ENCODE data around the gene USF2. TPM values are rescaled to one million over a fixed set of nuclear protein-coding genes. Genes with fewer than 3 reads are reported as not detected.

USF2 gene, protein sequence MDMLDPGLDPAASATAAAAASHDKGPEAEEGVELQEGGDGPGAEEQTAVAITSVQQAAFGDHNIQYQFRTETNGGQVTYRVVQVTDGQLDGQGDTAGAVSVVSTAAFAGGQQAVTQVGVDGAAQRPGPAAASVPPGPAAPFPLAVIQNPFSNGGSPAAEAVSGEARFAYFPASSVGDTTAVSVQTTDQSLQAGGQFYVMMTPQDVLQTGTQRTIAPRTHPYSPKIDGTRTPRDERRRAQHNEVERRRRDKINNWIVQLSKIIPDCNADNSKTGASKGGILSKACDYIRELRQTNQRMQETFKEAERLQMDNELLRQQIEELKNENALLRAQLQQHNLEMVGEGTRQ
- 113 to 154 TPM (median 150 TPM) in 5 replicates for total RNA-seq (2022; extraction: Qiagen RNA extraction; ENCODE audit: low read depth)

DNA sequence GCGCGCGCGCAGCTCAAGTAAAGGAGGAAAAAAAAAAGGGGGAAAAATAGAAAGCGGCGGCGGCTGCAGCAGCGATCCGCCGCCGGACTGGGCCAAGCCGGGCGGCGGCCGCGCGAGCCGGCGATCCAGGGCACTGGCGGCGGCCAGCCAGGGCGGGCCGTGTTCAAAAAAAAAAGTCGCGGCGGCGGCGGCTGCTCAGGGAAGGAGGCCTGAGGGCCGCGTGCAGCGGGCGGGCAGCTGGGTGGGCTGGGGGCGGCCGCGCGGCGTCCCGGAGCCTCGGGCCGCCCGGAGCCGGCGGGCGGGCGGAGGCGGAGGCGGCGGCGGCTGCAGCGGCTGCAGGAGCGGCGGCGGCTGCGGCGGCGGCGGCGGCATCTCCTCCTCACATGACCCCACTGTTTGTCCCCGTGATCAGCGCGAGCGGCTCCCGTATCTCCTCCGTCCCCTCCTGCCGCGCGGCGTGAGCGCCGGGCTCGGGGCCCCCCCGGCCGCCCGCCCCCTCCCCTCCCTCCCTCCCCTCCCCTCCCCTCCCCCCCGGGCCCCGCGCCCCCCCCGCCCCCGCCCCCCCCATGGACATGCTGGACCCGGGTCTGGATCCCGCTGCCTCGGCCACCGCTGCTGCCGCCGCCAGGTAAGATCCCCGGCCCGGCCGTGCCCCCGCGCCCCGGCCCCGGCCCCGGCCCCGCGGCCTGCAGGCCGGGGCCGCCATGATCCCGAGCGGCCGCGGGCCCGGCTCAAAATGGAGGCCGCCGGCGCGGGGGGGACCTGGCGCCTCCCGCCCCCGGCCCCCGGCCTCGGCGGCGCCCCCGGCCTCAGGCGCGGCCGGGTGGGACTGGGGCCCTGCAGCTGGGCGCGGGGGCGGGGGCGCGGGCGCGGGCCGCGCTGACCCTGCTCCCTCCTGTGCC lies at the start of gene USF2:
Gene USF2 (plus strand): TSS at position 427 of the 902 bp plus-strand sequence. CDS start 140 bp downstream, at position 567.

DNA sequence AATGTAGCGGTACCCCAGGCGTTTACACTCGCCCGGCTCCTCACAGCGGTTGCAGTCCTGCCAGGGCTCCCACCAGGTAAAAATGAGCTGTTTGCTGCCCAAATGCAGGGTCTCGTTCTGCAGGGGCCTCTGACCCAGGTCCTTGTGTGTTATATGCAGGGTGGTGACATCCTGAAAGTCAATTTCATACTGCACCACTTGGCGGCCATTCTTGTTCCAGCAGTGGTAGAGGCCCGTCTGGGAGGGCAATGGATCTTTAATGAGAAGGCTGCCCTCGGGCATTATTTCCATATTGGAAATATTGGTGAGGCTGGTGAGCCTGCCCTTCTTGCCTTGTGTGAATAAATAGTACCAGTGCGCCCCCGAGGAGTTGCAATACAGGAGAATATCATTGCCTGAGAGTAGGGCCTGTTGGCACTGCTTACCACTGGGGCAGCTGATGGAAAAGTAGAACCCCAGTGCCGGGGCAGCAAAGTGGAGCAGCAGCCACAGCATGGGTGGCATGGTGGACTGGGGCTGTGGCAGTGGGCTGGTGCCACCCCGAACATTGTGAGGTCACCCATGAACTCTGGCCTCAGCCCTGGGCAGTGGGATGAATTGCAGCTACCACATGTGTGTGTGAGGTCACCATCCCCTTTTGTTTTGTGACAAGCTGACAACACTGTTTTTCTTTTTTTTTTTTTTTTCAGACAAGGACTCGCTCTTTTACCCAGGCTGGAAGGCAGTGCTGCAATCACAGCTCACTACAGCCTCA lies 40.4 kb upstream of the USF2 start, which contains the start of gene FAM187B:
Gene FAM187B (minus strand): TSS at position 563 of the 754 bp plus-strand sequence. CDS start 59 bp downstream, at position 504.

DNA sequence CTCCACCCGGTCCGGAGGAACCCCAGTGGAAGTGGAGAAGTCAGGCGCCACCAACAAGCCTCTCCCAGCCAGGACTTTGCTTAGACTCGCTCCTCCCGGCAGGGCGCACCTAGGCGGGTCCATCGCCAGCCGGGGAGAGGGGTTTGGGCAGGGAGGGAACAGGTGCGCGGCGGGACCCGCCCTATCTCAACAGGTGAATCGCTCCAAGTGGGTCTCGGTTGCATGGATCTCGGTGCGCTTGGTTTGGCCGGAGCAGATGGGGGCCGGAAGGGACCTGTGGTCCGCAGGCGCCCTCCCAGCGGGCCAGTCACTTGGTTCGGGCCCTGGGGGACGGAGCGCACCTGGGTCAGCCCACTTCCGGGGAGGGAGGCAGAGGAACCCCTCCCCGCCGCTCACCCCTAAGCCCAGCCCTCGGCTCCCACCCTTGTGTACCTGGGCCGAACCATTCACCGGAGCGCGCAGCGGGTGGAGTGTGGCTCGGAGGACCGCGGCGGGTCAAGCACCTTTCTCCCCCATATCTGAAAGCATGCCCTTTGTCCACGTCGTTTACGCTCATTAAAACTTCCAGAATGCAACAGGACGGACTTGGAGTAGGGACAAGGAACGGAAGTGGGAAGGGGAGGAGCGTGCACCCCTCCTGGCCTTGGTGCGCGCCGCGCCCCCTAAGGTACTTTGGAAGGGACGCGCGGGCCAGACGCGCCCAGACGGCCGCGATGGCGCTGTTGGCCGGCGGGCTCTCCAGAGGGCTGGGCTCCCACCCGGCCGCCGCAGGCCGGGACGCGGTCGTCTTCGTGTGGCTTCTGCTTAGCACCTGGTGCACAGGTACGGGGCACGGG lies 20.2 kb upstream of the USF2 start, which contains the start of gene LSR:
Gene LSR (plus strand): TSS at position 693 of the 836 bp plus-strand sequence. CDS start 21 bp downstream, at position 714.

DNA sequence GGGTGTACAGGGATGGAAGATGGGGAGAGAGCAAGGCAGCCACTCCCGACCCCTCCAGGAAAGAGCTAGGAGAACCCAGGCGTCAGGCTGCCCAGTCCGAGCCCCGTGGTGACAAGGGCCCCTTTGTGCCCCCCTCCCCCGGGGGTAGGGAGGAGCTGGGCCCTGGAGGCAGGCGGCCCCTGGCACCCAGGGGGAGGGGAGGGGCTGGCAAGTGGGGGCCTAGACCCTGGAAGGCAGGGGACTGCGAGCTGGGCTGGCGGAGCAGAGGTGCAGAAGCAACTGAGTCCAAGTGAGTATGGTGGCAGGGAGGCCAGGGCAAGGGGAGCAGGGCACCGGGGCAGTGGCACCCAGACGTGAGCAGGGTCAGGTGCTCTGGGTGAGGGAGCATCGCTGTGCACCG lies 23.2 kb downstream of the USF2 start, which contains the start of gene MAG:
Gene MAG (plus strand): TSS at position 246 of the 400 bp plus-strand sequence. CDS start 3,248 bp downstream, outside the sequence.

DNA sequence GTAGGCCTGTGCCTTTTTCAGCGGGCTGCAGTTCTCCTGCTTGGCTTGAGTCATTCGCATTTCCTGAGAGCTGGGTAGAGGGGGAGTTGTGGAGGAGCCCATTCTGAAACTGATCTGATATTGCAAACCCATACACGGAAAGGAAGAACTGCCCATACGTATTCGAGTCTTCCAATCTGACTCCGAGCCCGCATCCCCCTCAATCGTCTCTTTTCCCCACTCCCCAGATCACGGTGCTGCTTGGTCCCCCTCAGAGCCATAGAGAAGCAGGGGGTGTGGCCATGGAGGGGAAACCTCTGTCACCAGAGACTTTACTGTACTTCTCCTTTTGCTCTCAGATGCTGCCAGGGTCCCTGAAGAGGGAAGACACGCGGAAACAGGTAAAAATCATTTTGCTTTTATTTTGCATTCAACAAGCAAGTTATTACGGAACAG lies 60.1 kb downstream of the USF2 start, which contains the start of gene CD22:
Gene CD22 (plus strand): TSS at position 337 of the 435 bp plus-strand sequence. CDS start 2,854 bp downstream, outside the sequence.

Other genes starting within 250 kb of the USF2 start
- gene SCN1B, start 238.5 kb upstream of the USF2 start, total RNA-seq (2022; extraction: Qiagen RNA extraction; ENCODE audit: low read depth), result 15.3 to 20.9 TPM (median 20.5 TPM) in 5 replicates
- 0.15 to 0.23 TPM in 2 of 5 replicates, not detected in the others for gene HPN, start 227.2 kb upstream of the USF2 start, total RNA-seq (2022; extraction: Qiagen RNA extraction; ENCODE audit: low read depth)
- 0.39 to 0.46 TPM (median 0.42 TPM) in 3 of 5 replicates, not detected in the others for gene FXYD3, start 153.1 kb upstream of the USF2 start, total RNA-seq (2022; extraction: Qiagen RNA extraction; ENCODE audit: low read depth)
- gene LGI4, start 133.9 kb upstream of the USF2 start, total RNA-seq (2022; extraction: Qiagen RNA extraction; ENCODE audit: low read depth), result 0.13 to 0.30 TPM (median 0.21 TPM) in 4 of 5 replicates, not detected in the other
- 0.39 to 0.57 TPM in 2 of 5 replicates, not detected in the others for gene FXYD1, start 130.1 kb upstream of the USF2 start, total RNA-seq (2022; extraction: Qiagen RNA extraction; ENCODE audit: low read depth)
- 0.31 to 0.40 TPM in 2 of 5 replicates, not detected in the others for gene FXYD7, start 125.7 kb upstream of the USF2 start, total RNA-seq (2022; extraction: Qiagen RNA extraction; ENCODE audit: low read depth)
- gene FXYD5, start 114.2 kb upstream of the USF2 start, total RNA-seq (2022; extraction: Qiagen RNA extraction; ENCODE audit: low read depth), result 193 to 218 TPM (median 210 TPM) in 5 replicates
- gene FAM187B, start 40.2 kb upstream of the USF2 start, total RNA-seq (2022; extraction: Qiagen RNA extraction; ENCODE audit: low read depth), result not detected in 5 replicates
- gene LSR, start 20.0 kb upstream of the USF2 start, total RNA-seq (2022; extraction: Qiagen RNA extraction; ENCODE audit: low read depth), result 8.0 to 13.1 TPM (median 9.4 TPM) in 5 replicates
- 0.22 to 0.31 TPM in 2 of 5 replicates, not detected in the others for gene HAMP, start 13.6 kb downstream of the USF2 start, total RNA-seq (2022; extraction: Qiagen RNA extraction; ENCODE audit: low read depth)
- gene MAG, start 23.2 kb downstream of the USF2 start, total RNA-seq (2022; extraction: Qiagen RNA extraction; ENCODE audit: low read depth), result not detected in 5 replicates
- gene CD22, start 60.2 kb downstream of the USF2 start, total RNA-seq (2022; extraction: Qiagen RNA extraction; ENCODE audit: low read depth), result 0.95 to 1.4 TPM (median 1.0 TPM) in 5 replicates
- gene FFAR1, start 78.9 kb downstream of the USF2 start, total RNA-seq (2022; extraction: Qiagen RNA extraction; ENCODE audit: low read depth), result not detected in 5 replicates
- gene FFAR3, start 89.5 kb downstream of the USF2 start, total RNA-seq (2022; extraction: Qiagen RNA extraction; ENCODE audit: low read depth), result 0.07 to 0.21 TPM in 2 of 5 replicates, not detected in the others
- gene GPR42, start 102.1 kb downstream of the USF2 start, total RNA-seq (2022; extraction: Qiagen RNA extraction; ENCODE audit: low read depth), result not detected in 5 replicates
- gene FFAR2, start 179.3 kb downstream of the USF2 start, total RNA-seq (2022; extraction: Qiagen RNA extraction; ENCODE audit: low read depth), result not detected in 5 replicates
- gene KRTDAP, start 221.5 kb downstream of the USF2 start, total RNA-seq (2022; extraction: Qiagen RNA extraction; ENCODE audit: low read depth), result not detected in 5 replicates
- 34.6 to 40.9 TPM (median 36.9 TPM) in 5 replicates for gene DMKN, start 244.7 kb downstream of the USF2 start, total RNA-seq (2022; extraction: Qiagen RNA extraction; ENCODE audit: low read depth)

Data from A549 treated with GW870086 at 1 μM for 4 hours (cell line).